Measurements from ENCODE around the gene ANGPT4. TPM values are rescaled to one million over a fixed set of nuclear protein-coding genes. Genes with fewer than 3 reads are reported as not detected.

Gene ANGPT4
- total RNA-seq, 2 donors from 2014 or later = 0.24 to 1.1 TPM

DNA sequence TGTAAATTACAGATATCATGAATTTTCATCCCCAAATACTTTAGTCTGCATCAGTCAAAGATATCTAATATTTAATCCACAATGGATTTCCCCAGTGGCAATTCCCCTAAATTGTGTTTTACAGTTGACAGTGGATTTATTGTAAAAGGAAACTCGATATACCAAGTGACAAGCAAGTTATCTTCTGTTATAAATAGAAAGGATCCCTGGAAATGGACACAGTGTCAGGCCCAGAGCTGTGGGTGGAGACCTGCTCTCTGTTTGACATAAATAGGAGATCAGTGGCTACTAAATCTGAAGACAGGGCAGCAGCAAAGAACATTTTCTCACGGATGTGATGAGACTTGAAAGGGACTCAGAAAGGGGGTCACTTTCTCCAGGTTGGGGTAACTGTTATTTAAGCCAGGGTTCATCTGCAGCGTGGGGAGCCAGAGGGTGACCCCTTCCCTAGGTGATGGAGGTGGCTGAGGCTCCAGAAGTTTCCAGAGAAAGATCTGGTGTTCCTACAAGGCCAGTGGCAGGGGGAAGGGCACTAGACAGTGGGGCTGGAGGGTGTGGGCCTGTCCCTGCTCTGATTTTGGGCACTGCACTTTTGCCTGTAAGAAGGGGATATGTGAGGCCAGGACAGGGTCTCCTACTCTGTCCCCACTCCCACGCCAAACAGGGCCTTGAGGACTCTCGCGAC, 94.9 kb downstream of the ANGPT4 start:
- no peak for DNase-seq (ENCODE audit: low spot score)
- intact Hi-C loops (cut with DNase I) = loop anchor here in 1 of 2 donors (5.0 kb wide), 1 partner anchor 286 kb away; no protein-coding TSS in a partner anchor

GRCh38 chr20:820323-820953, 95.7 kb downstream of the ANGPT4 start:
- intact Hi-C loops (cut with DNase I) = loop anchor here in 1 of 2 donors (5.0 kb wide), 1 partner anchor 287 kb away; no protein-coding TSS in a partner anchor
- DNase-seq (ENCODE audit: low spot score) = no peak

Other genes with a start within 250 kb of the ANGPT4 start
- not detected for gene SCRT2, start 240.5 kb downstream of the ANGPT4 start, total RNA-seq
- gene SLC52A3, start 147.8 kb downstream of the ANGPT4 start, total RNA-seq = 1 to 10 TPM; 1.1 to 3.6 TPM
- gene FAM110A, start 82.6 kb downstream of the ANGPT4 start, total RNA-seq = 1 to 10 TPM; 2.7 to 4.0 TPM
- gene RSPO4, start 86.0 kb upstream of the ANGPT4 start, total RNA-seq = under 1 TPM in 1 of 2 donors, not detected in 1; 0.24 TPM
- gene PSMF1, start 202.3 kb upstream of the ANGPT4 start, total RNA-seq = 100 to 1,000 TPM in 1 of 2 donors, 10 to 100 TPM in 1; 97.6 to 110 TPM